Right lobe of liver (tissue), 6 donors: ENCODE results near the gene PNPLA1. TPM values are rescaled to one million over a fixed set of nuclear protein-coding genes. Genes with fewer than 3 reads are reported as not detected.

Source experiments
- ATAC-seq, 4 donors: fragments of 200-7000 bp; cut with Tn5 transposase; one replicate each; pipeline ENCODE4 v1.9.1; 2020; ENCODE audit warnings: mild to moderate bottlenecking in 4 of 4, moderate library complexity in 4 of 4
- DNase-seq, 3 donors: peaks; one replicate each; pipeline ENCODE4 v3.0.0-alpha.2; 2020
- H3K27ac ChIP-seq, 3 donors: fragments of 200-600 bp; one replicate each; pipeline ENCODE4 v1.8.0; 2022
- H3K27me3 ChIP-seq, 2 donors: fragments of 200-600 bp; one replicate each; pipeline ENCODE4 v1.8.0; 2022
- H3K36me3 ChIP-seq, 4 donors: fragments of 200-600 bp; sonication (generic) in 1 of 4; one replicate each; pipeline versions ENCODE4 v1.5.1 to v1.8.0; 2017 to 2022; ENCODE audit warnings: control low read depth in 1 of 4
- H3K4me1 ChIP-seq, 4 donors: fragments of 200-600 bp; sonication (generic) in 1 of 4; one replicate each; pipeline versions ENCODE4 v1.5.1 to v1.8.0; 2017 to 2022; ENCODE audit warnings: control low read depth in 1 of 4
- H3K4me3 ChIP-seq, 3 donors: fragments of 200-600 bp; one replicate each; pipeline ENCODE4 v1.8.0; 2022
- H3K9me3 ChIP-seq, 4 donors: fragments of 200-600 bp; sonication (generic) in 1 of 4; one replicate each; pipeline versions ENCODE4 v1.5.1 to v1.8.0; 2017 to 2022; ENCODE audit warnings: control low read depth in 1 of 4
- CTCF ChIP-seq, 4 donors: fragments of 200-600 bp in 3 of 4; fragments of 450-650 bp in 1 of 4; IDR thresholded peaks; one replicate each; pipeline versions ENCODE4 v1.5.1 to v1.8.0; 2016 to 2022; ENCODE audit warnings: antibody characterized with exemption in 4 of 4, mild to moderate bottlenecking in 2 of 4
- POLR2A ChIP-seq: fragments of 450-650 bp; IDR thresholded peaks from one replicate; pipeline ENCODE4 v1.6.1; 2017; ENCODE audit warnings: antibody characterized with exemption, mild to moderate bottlenecking
- WGBS: methylation state at CpG from one replicate; pipeline ENCODE4 v1.1.6; 2018; ENCODE audit warnings: low coverage, low lambda C conversion rate; ENCODE audit not compliant: insufficient coverage; ENCODE audit errors: missing lambda C conversion rate; 5-methylcytosine and 5-hydroxymethylcytosine counted together
- intact Hi-C, 2 donors: fragments of 100-400 bp; cut with DNase I; formaldehyde crosslinking; loops; one replicate each; pipeline versions ENCODE4 v1.11.2 to v1.14.1; 2022
- total RNA-seq, 6 experiments: library from RNA; depleted of rRNA in 2 of 6; stranded (reverse); fragments of >200 nt in 2 of 6; fragmentation: NEBNext Ultra II Directional in 3 of 6; extraction: Animal tissue kit (Norgen Biotek cat#: 25700) in 3 of 6; gene quantifications; one replicate each; pipeline versions ENCODE4 v1.1.0 to v1.2.4, GENCODE V29; 2016 to 2023
- donor health status: DM: no; HTN: yes; CAD: no.
- donor health status: DM: no; HTN: no; CAD: no.
- donor health status: DM: no; HTN: no; CAD: no.
- donor health status: DM: no; HTN: yes; CAD: no.
- donor health status: DM: no; HTN: yes; CAD: no.

The PNPLA1 gene
- total RNA-seq, 6 experiments from 2014 or later: not detected

- H3K9me3 ChIP-seq: no peaks in the 10 kb centered on the region
- H3K4me1 ChIP-seq: no peaks in the 10 kb centered on the region
- no peak overlapping the region for H3K4me3 ChIP-seq
- DNase-seq (no peak), ATAC-seq (no peak)
- H3K36me3 ChIP-seq: no peaks in the 10 kb centered on the region
- H3K27ac ChIP-seq: no peak overlapping the region
- TF ChIP-seq CTCF (IDR thresholded peaks at IDR 0.05) (no peak), POLR2A (no peak)
- intact Hi-C loops: no loop called here
- no peaks in the 10 kb centered on the region for H3K27me3 ChIP-seq
Measured at GRCh38 chr6:36327919-36328236, 58.0 kb downstream of the PNPLA1 start.

GRCh38 chr6:36328600-36328999 lies 58.7 kb downstream of the PNPLA1 start:
- Histone ChIP-seq H3K36me3 (no peaks in the 10 kb centered on the region), H3K9me3 (no peaks in the 10 kb centered on the region), H3K4me3 (no peak overlapping the region), H3K27me3 (no peaks in the 10 kb centered on the region), H3K27ac (no peak overlapping the region), H3K4me1 (no peaks in the 10 kb centered on the region)
- intact Hi-C loops: no loop called here
- WGBS: 71% methylated on average over 6 of the region's 7 CpGs
- ATAC-seq (no peak), DNase-seq (no peak)
- TF ChIP-seq CTCF (IDR thresholded peaks at IDR 0.05) (no peak), POLR2A (no peak)

GRCh38 chr6:36329798-36330291 lies 60.0 kb downstream of the PNPLA1 start:
- intact Hi-C loops: no loop called here
- Histone ChIP-seq H3K4me1 (no peaks in the 10 kb centered on the region), H3K4me3 (no peak overlapping the region), H3K27ac (no peak overlapping the region), H3K27me3 (no peaks in the 10 kb centered on the region), H3K9me3 (no peaks in the 10 kb centered on the region), H3K36me3 (no peaks in the 10 kb centered on the region)
- TF ChIP-seq CTCF (IDR thresholded peaks at IDR 0.05) (no peak), POLR2A (no peak)
- ATAC-seq: no peak
- no peak for DNase-seq
- WGBS: 47% methylated on average over 3 of the region's 14 CpGs

- intact Hi-C loops: no loop called here
- Histone ChIP-seq H3K9me3 (no peaks in the 10 kb centered on the region), H3K27ac (no peak overlapping the region), H3K4me3 (no peak overlapping the region), H3K4me1 (no peaks in the 10 kb centered on the region), H3K27me3 (no peaks in the 10 kb centered on the region), H3K36me3 (no peaks in the 10 kb centered on the region)
- 71% methylated on average over 1 of the region's 14 CpGs for whole genome bisulfite sequencing
- DNase-seq: no peak
- ATAC-seq: no peak
- TF ChIP-seq POLR2A: no peak
- TF ChIP-seq CTCF (IDR thresholded peaks at IDR 0.05): no peak
Measured at GRCh38 chr6:36330366-36330765, 60.5 kb downstream of the PNPLA1 start.

GRCh38 chr6:36331381-36331780 lies 61.5 kb downstream of the PNPLA1 start:
- 87% methylated on average over 3 of the region's 6 CpGs for WGBS
- H3K4me3 ChIP-seq: no peak overlapping the region
- intact Hi-C loops: no loop called here
- H3K4me1 ChIP-seq: no peaks in the 10 kb centered on the region
- DNase-seq: no peak
- no peaks in the 10 kb centered on the region for H3K9me3 ChIP-seq
- no peak for ATAC-seq
- no peak for TF ChIP-seq CTCF (IDR thresholded peaks at IDR 0.05)
- TF ChIP-seq POLR2A: no peak
- no peaks in the 10 kb centered on the region for H3K36me3 ChIP-seq
- no peak overlapping the region for H3K27ac ChIP-seq
- H3K27me3 ChIP-seq: no peaks in the 10 kb centered on the region
